WERI-Rb-1 (cell line): ENCODE data around the gene TRIO.
A peak's percentile ranks its signal among the peaks of the same experiment; 100 is the strongest.

Source experiments
- DNase-seq: peaks from one replicate; pipeline ENCODE4 v3.0.0-alpha.2; 2020
- H3K27ac ChIP-seq: fragments of 250-450 bp; sonication (Bioruptor Pico); 2 replicates; pipeline ENCODE4 v1.5.1; 2020; ENCODE audit warnings: mild to moderate bottlenecking, moderate library complexity
- H3K27me3 ChIP-seq: fragments of 250-450 bp; sonication (Bioruptor Pico); 2 replicates; pipeline ENCODE4 v1.5.1; 2021; ENCODE audit warnings: mild to moderate bottlenecking, low read depth, moderate library complexity; ENCODE audit not compliant: insufficient read depth, severe bottlenecking
- H3K36me3 ChIP-seq: fragments of 250-450 bp; sonication (Bioruptor Pico); 2 replicates; pipeline ENCODE4 v1.5.1; 2020; ENCODE audit warnings: mild to moderate bottlenecking, moderate library complexity
- H3K4me3 ChIP-seq: 2 replicates; pipeline ENCODE4 v1.5.1; 2011; ENCODE audit warnings: low read depth, mild to moderate bottlenecking, control low read depth, low read length
- H3K9me3 ChIP-seq: fragments of 250-450 bp; sonication (Bioruptor Pico); 2 replicates; pipeline ENCODE4 v1.5.1; 2021; ENCODE audit warnings: mild to moderate bottlenecking, moderate library complexity; ENCODE audit not compliant: severe bottlenecking
- TF ChIP-seq, protein P1 (sequence below): IDR thresholded peaks from 2 replicates; pipeline ENCODE4 v1.5.1; 2011; ENCODE audit warnings: low read depth, mild to moderate bottlenecking, control low read depth, inconsistent platforms, low read length

TRIO gene

DNA sequence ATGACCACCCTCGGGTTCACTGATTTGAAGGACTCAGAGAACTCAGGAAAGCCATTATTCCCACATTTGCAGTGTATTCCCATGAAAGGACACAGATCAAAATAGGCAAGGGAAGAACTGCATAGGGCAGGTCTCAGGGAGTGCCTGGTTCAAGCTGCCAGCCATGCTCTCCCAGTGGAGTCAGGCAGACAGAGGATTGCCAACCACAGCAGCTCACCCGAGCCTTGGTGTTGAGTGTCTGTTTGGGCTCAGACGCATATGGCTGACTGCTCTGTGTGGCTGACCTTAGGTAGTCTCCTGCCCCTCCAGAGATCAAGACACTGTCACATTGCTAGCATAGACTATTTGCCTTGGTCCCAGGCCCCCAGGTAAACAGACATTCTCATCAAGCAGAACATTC is 322.6 kb downstream of the TRIO start:
- H3K27ac ChIP-seq, result no peak overlapping the region
- H3K9me3 ChIP-seq, result no peaks in the 10 kb centered on the region
- no peak for DNase-seq
- TF ChIP-seq, protein P1, sequence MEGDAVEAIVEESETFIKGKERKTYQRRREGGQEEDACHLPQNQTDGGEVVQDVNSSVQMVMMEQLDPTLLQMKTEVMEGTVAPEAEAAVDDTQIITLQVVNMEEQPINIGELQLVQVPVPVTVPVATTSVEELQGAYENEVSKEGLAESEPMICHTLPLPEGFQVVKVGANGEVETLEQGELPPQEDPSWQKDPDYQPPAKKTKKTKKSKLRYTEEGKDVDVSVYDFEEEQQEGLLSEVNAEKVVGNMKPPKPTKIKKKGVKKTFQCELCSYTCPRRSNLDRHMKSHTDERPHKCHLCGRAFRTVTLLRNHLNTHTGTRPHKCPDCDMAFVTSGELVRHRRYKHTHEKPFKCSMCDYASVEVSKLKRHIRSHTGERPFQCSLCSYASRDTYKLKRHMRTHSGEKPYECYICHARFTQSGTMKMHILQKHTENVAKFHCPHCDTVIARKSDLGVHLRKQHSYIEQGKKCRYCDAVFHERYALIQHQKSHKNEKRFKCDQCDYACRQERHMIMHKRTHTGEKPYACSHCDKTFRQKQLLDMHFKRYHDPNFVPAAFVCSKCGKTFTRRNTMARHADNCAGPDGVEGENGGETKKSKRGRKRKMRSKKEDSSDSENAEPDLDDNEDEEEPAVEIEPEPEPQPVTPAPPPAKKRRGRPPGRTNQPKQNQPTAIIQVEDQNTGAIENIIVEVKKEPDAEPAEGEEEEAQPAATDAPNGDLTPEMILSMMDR, result no peak
- no peak overlapping the region for H3K4me3 ChIP-seq
- H3K36me3 ChIP-seq, result peaks cover 22% of the 10 kb centered on the region
- H3K27me3 ChIP-seq, result no peaks in the 10 kb centered on the region

DNA sequence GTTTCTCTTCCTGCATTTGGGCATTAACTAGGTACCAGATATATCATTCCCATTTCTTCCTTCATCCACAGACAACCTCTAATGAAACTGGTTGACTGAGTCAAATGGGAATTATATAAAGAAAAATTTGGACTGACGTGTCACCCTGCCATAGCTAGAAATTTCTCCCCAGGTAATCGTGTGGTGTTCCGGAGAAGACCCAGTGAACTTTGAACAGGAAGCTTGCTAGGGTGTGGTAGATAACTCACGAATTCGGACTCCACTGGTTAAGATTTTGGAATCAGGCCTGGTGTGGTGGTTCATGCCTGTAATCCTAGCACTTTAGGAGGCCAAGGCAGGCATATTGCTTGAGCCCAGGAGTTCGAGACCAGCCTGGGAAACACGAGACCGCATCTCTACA is 324.1 kb downstream of the TRIO start:
- Histone ChIP-seq H3K4me3 (no peak overlapping the region), H3K36me3 (peaks cover 18% of the 10 kb centered on the region), H3K9me3 (no peaks in the 10 kb centered on the region), H3K27me3 (no peaks in the 10 kb centered on the region), H3K27ac (no peak overlapping the region)
- TF ChIP-seq, protein P1, result no peak
- no peak for DNase-seq

DNA sequence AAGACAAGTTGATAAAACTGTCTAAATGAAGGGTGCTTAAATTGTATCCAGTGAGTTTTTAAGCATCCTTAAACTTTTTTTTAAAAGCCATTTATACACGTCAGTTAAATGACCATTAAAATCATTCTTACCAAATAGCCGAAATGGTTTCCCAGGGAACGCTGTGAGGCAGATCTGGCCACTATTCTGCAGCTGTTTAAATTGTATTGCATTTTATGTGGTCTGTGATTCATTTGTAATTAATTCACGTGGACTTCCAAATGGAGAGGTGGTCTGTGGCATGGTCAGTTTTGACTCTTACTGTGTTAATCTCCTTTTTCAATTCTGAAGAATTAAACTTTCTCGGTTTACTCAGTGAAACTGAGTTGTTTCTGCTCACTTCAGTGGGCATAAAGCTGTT is 324.7 kb downstream of the TRIO start:
- no peaks in the 10 kb centered on the region for H3K9me3 ChIP-seq
- H3K4me3 ChIP-seq, result no peak overlapping the region
- H3K27ac ChIP-seq, result no peak overlapping the region
- TF ChIP-seq, protein P1, result no peak
- H3K36me3 ChIP-seq, result peaks cover 16% of the 10 kb centered on the region
- H3K27me3 ChIP-seq, result no peaks in the 10 kb centered on the region
- no peak for DNase-seq

DNA sequence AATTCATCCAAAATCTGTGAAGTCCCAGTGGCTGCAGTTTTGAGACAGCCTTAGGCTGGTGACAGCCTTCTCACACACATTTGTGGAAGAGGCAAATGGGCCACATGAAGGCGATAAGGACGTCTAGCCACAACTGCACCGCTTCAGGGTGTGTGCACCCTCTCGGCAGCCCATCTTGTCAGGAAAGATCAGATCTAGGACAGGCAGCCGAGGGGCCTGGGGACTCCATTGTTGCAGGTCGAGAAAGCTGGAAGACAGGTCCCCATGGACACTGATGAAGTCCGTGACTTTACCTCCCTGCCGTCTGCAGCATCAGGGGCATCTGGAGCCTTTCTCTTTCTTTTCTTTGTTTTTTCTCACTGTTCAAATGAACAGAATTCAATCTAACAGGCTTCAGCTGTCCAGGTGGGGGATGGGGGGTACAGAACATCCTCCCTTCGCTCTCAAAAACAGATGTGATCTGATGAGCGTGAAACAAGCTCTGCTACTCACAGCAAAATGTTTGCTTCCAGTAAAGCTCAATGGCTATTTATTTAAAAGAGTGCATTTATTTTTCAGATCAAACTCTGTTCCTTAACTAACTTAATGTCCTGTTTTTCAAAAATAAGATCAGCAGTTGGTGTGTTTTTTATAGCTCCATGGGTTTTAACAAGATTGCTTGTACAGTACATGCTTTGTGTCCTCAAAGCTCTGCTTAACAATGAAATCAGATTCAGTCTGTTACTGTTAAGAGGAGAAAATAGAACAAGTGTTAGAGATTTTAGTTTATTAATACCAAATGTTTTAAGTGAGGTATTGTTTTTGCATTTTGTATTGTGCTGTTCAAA is 326.6 kb downstream of the TRIO start:
- TF ChIP-seq, protein P1, result no peak
- DNase-seq, result no peak
- Histone ChIP-seq H3K36me3 (peaks cover 14% of the 10 kb centered on the region), H3K27me3 (no peaks in the 10 kb centered on the region), H3K27ac (no peak overlapping the region), H3K9me3 (no peaks in the 10 kb centered on the region), H3K4me3 (no peak overlapping the region)

DNA sequence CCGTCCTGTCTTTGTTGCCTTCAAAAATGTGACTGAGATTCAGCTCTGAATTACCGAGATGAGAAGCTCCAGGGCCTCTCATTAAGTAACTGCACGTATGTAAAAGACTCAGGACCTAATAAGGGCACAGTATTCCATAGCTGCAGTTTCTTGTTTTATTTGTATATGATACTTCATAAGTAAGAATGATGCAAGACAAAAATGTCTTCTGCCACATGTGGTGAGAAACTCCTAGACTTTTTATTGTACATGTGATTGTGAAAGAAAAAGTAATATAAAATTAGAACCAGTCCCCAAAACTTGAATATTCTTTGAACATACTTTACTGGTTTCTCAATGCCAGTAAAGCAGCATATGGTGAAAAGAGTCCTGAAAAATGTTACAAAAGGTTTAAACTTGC is 328.4 kb downstream of the TRIO start:
- Histone ChIP-seq H3K27me3 (no peaks in the 10 kb centered on the region), H3K36me3 (peaks cover 7% of the 10 kb centered on the region; the same call in 1 of the 2 replicates), H3K4me3 (no peak overlapping the region), H3K27ac (no peak overlapping the region), H3K9me3 (no peaks in the 10 kb centered on the region)
- no peak for DNase-seq
- TF ChIP-seq, protein P1, result no peak

DNA sequence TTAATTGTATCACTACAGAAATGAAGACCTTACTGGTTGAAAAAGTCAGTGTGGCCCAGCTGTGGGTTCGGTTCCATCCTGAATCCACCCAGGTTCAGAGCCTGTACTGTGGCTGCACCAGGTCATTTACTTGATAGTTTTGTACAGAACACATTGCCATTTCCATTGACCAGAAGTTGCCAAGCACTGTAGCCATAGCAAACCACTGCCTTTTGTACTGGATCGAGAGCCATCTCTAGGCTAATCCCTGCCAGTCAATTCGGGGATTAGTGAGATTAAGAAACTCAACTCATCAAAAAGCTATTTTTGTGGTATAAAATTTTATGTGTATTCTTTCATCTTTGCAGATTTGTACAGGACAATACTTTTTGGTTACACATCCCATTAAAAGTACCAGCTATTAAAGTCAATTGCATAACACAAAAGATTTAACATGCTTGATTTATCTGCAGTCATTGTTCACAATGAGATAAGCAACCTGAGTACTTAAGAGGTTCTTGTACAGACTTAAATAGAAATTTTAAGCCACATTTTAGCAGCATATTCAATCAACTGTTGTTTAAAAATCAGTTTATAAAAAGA is 329.9 kb downstream of the TRIO start:
- Histone ChIP-seq H3K4me3 (no peak overlapping the region), H3K9me3 (no peaks in the 10 kb centered on the region), H3K36me3 (peaks cover 3% of the 10 kb centered on the region; the same call in 1 of the 2 replicates), H3K27me3 (no peaks in the 10 kb centered on the region), H3K27ac (no peak overlapping the region)
- TF ChIP-seq, protein P1, result no peak
- peak; percentile 64 for DNase-seq
